ENCODE data around the gene EBPL. TPM values are rescaled to one million over a fixed set of nuclear protein-coding genes. Genes with fewer than 3 reads are reported as not detected.
A peak's percentile ranks its signal among the peaks of the same experiment; 100 is the strongest.

Gene EBPL
- total and polyA plus RNA-seq, 2 of the 4 experiments (the other 2 are of a cell fraction) = 57.9 to 65.3 TPM

GRCh38 chr13:49678191-49678914 lies 12.9 kb downstream of the EBPL start (continued):
- TF ChIP-seq SMC3 (IDR thresholded peaks at IDR 0.05; ENCODE audit: low read depth, low read length) = no peak

DNA sequence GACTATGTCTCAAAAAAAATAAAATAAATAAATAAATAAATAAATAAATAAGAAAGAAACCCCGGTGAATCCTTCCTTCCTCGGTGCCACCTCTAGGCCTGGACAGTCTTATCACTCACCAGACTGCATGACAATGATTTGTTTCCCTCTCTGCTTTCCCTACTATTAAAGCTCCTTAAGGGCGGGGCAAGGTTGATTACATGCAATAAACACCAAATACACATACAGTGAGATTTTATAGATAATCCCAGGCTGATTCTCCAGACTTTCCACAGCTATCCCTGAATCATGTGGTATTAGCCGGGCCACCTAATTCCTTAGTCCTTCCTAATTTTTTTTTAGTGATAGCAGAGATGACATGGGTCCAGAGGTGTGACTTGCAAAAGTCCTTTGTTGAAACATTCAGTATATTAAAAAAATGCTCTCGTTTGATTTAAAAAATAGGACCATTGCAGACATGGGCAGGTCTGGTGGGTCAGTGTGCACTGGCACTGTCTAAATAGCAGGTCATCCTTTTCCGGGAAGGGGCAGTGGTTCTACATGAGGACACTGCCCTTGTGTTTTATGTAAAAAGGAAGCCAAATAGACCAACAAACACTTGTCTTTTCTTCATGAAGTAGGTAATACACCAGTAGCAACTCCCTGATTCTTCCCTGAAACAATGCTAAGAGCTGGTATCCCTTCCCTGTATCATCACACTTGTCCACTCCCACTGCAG lies 14.5 kb downstream of the EBPL start:
- no peak overlapping the region for H3K4ac ChIP-seq (ENCODE audit: low read depth, low read length)
- no peak overlapping the region for H4K8ac ChIP-seq (ENCODE audit: low read depth in 2 of 2, low read length in 2 of 2)
- intact Hi-C loops (cut with micrococcal nuclease) (loop anchor here (10.0 kb wide), 1 partner anchor 838 kb away; no protein-coding TSS in a partner anchor), in situ Hi-C loops (cut with MboI; ENCODE audit: low sequenced_read_pairs) (loop anchor here (10.0 kb wide), 2 partner anchors 848 to 1128 kb away; no protein-coding TSS in a partner anchor), dilution Hi-C loops (cut with HindIII; ENCODE audit: low sequenced_read_pairs, unreplicated experiment) (no loop called here)
- WGBS, 2 experiments (ENCODE audit: extremely low coverage in 2 of 2, insufficient read length in 1 of 2) = no CpG with 5 or more reads among the region's 6 CpGs
- no peaks in the 10 kb centered on the region for H3K27me3 ChIP-seq (ENCODE audit: control insufficient read depth, insufficient read depth, low read length)
- H2BK20ac ChIP-seq (ENCODE audit: low read depth, low read length) = no peak overlapping the region
- H2AK5ac ChIP-seq (ENCODE audit: low read depth, low read length) = no peak overlapping the region
- peaks cover 21 to 45% of the 10 kb centered on the region in 2 experiments for H3K79me1 ChIP-seq (ENCODE audit: low read depth in 1 of 2, low read length in 2 of 2)
- no peak overlapping the region for H4K5ac ChIP-seq (ENCODE audit: low read depth, low read length)
- TF ChIP-seq CHD1 (IDR thresholded peaks at IDR 0.05; ENCODE audit: low read depth, low read length) (no peak), RAD21 (IDR thresholded peaks at IDR 0.05; ENCODE audit: low read length) (no peak)
- no peaks in the 10 kb centered on the region for H3K4me1 ChIP-seq (ENCODE audit: control insufficient read depth, insufficient read depth, low read length)
- no peak overlapping the region for H3K27ac ChIP-seq (ENCODE audit: insufficient read depth, low read length)
- H3K9ac ChIP-seq (ENCODE audit: low read depth, low read length) = no peak overlapping the region
- DNase-seq = no peak
- BruUV-seq (replicated peaks) = no TSS peak
- no peak overlapping the region for H4K91ac ChIP-seq (ENCODE audit: insufficient read depth, low read depth, low read length)
- H3K36me3 ChIP-seq (ENCODE audit: control insufficient read depth, insufficient read depth, low read length) = peaks cover 2% of the 10 kb centered on the region
- ChIA-PET CTCF (no interaction called here), POLR2A (ENCODE audit: unreplicated experiment) (no interaction called here)
- 0 out of 2 replicates have a peak overlapping the region, but pooled peaks have one; percentile 63 for H3K23ac ChIP-seq (ENCODE audit: low read depth, low read length)
- peaks cover 3% of the 10 kb centered on the region; the same call in 1 of the 2 replicates for H4K20me1 ChIP-seq (ENCODE audit: insufficient read depth, low read length)
- H3K14ac ChIP-seq (replicated peaks; ENCODE audit: low read depth, low read length) = no peak overlapping the region
- no peak overlapping the region for H2BK120ac ChIP-seq (ENCODE audit: low read depth, low read length)
- H3K4me3 ChIP-seq (ENCODE audit: insufficient read depth, low read depth, low read length) = no peak overlapping the region
- H2BK15ac ChIP-seq (ENCODE audit: low read depth, low read length) = no peak overlapping the region
- no peak overlapping the region for H2AFZ ChIP-seq (replicated peaks; ENCODE audit: low read length, poor library complexity)
- no peaks in the 10 kb centered on the region for H3K9me3 ChIP-seq (ENCODE audit: control insufficient read depth, insufficient read depth, low read length)
- H3K4me2 ChIP-seq (ENCODE audit: low read depth, low read length) = no peak overlapping the region
- no peak overlapping the region for H2BK5ac ChIP-seq (ENCODE audit: low read depth, low read length, poor library complexity, severe bottlenecking)
- ATAC-seq (ENCODE audit: low read depth) = no peak
- no peak overlapping the region for H3K18ac ChIP-seq (ENCODE audit: low read depth, low read length)
- no peak overlapping the region for H2AK9ac ChIP-seq (replicated peaks; ENCODE audit: low read depth, low read length, poor library complexity)
- H3K56ac ChIP-seq (ENCODE audit: extremely low read depth, insufficient read depth, low read length) = no peak overlapping the region
- H3K9me1 ChIP-seq (ENCODE audit: insufficient read depth, low read length) = peaks cover 6% of the 10 kb centered on the region
